GM12892 (cell line): ENCODE results near the gene TPM1.

Experiments used
- DNase-seq: peaks from one replicate; pipeline ENCODE4 v3.0.0; 2011; ENCODE audit not compliant: insufficient read length
- FAIRE-seq: peaks from 2 replicates; lab custom pipeline; 2011; peaks lifted over from hg19 to GRCh38; lab: Jason Lieb, UNC
- POLR2A ChIP-seq: IDR thresholded peaks from 2 replicates; pipeline ENCODE4 v1.6.1; 2011; ENCODE audit warnings: low read depth, low read length, control low read depth
- POLR2AphosphoS5 ChIP-seq: IDR thresholded peaks from 2 replicates; pipeline ENCODE4 v1.6.1; 2011; ENCODE audit warnings: low read depth, low read length, control low read depth
- TAF1 ChIP-seq: IDR thresholded peaks from 2 replicates; pipeline ENCODE4 v1.6.1; 2011; ENCODE audit warnings: low read depth, mild to moderate bottlenecking, control low read depth, low read length, borderline replicate concordance

TPM1 gene

DNA sequence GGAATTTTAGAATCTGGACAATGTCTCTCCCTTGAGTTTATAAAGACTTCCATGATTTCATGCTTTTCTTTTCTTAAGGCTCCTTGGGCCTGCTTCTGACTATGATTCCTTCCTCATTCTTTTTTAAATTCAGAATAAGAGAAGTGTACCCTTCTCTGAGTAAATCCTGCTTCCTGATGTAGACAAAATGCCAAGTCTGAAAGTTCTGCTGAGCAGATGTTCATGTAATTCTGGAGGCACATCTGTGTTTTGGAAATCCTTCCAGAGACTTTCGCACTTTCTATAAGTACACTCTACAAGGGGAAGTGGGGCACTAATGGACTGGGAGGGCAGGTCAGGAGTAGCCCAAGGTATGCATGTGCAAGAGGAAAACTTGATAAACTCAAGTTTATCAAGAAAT lies 24.8 kb downstream of the TPM1 start:
- no peak for FAIRE-seq
- no peak for TF ChIP-seq POLR2A
- TF ChIP-seq TAF1: no peak
- no peak for TF ChIP-seq POLR2AphosphoS5
- DNase-seq: no peak

GRCh38 chr15:63067976-63068743 lies 25.6 kb downstream of the TPM1 start:
- no peak for TF ChIP-seq POLR2A
- TF ChIP-seq TAF1: no peak
- no peak for TF ChIP-seq POLR2AphosphoS5
- FAIRE-seq (no peak), DNase-seq (no peak)

DNA sequence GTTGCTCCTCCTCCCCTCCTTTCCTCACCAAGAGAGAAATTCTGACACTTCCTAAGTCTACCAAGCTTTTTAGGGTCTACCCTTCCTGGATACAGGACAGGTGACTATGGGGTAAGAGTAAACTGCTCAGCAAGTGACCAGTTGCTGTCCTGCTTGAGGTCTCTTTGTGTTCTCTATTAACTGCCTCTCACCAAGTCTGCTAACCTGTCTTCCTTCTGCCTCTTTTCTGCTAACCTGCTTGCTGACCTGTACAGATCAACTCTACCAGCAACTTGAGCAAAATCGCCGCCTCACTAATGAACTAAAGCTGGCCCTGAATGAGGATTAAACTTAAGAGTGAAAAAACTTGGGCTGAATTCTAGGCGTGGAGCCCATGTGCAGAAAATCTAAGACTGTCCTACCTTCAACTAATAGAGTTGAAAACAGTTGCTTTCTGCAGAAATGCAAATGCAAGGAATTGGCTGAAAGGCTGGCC lies 27.1 kb downstream of the TPM1 start:
- no peak for FAIRE-seq
- TF ChIP-seq TAF1 (no peak), POLR2A (no peak), POLR2AphosphoS5 (no peak)
- DNase-seq: no peak

- DNase-seq (no peak), FAIRE-seq (no peak)
- no peak for TF ChIP-seq POLR2A
- no peak for TF ChIP-seq TAF1
- TF ChIP-seq POLR2AphosphoS5: no peak
Observed at GRCh38 chr15:63070681-63071129, 28.2 kb downstream of the TPM1 start.

GRCh38 chr15:63071288-63071909 lies 28.9 kb downstream of the TPM1 start:
- FAIRE-seq (no peak), DNase-seq (no peak)
- TF ChIP-seq TAF1 (no peak), POLR2AphosphoS5 (no peak), POLR2A (no peak)

DNA sequence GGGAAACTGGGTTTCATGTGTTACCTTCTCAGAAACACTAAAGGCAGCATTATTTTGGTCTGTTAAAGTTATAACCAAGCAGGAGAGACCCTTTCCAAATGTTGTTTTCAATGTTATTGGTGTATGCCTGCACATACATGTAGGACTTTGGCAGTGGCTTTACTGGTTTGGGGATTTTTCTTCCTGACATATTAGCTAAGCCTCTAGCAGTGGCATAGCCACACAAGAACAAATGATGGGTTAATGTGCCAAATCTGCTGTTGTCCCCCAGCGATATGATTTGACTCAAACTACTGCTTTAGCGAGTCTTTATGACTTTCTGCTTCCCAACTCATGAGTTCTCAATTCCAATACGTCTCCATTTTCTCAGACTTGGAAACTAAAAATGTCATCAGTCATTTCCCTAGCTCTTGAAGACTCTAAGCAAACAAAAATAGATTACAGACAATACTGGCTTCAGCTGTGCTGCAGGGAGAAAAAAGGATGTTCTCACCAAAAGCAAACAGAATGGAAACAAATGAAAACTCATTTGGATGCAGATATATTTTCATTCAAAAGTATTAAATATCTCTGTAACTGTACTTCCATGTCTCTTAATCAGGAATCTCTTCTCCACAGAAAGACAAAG lies 29.6 kb downstream of the TPM1 start:
- no peak for DNase-seq
- no peak for TF ChIP-seq TAF1
- no peak for TF ChIP-seq POLR2AphosphoS5
- TF ChIP-seq POLR2A: no peak
- FAIRE-seq: no peak

DNA sequence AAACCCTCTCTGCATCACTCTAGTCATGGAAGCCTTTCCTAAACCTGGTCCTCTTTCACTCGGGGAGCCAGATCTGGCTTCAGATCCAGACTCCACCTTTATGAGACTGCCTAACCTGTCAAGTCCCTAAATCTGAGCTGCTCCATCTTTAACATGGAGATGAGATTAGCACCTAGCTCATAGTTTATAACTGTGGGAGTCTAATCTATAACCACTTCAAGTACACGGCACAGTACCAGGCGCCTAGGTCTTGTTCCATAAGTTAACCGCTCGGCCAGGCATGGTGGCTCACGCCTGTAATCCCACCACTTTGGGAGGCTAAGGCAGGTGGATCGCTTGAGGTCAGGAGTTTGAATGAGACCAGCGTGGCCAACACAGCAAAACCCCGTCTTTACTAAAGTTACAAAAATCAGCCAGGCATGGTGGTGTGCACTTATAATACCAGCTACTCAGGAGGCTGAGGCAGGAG lies 30.3 kb downstream of the TPM1 start:
- FAIRE-seq (no peak), DNase-seq (no peak)
- TF ChIP-seq POLR2A: no peak
- TF ChIP-seq POLR2AphosphoS5: no peak
- no peak for TF ChIP-seq TAF1

- no peak for TF ChIP-seq POLR2A
- TF ChIP-seq TAF1: no peak
- no peak for TF ChIP-seq POLR2AphosphoS5
- FAIRE-seq (no peak), DNase-seq (no peak)
Observed at GRCh38 chr15:63073497-63074172, 31.1 kb downstream of the TPM1 start.

DNA sequence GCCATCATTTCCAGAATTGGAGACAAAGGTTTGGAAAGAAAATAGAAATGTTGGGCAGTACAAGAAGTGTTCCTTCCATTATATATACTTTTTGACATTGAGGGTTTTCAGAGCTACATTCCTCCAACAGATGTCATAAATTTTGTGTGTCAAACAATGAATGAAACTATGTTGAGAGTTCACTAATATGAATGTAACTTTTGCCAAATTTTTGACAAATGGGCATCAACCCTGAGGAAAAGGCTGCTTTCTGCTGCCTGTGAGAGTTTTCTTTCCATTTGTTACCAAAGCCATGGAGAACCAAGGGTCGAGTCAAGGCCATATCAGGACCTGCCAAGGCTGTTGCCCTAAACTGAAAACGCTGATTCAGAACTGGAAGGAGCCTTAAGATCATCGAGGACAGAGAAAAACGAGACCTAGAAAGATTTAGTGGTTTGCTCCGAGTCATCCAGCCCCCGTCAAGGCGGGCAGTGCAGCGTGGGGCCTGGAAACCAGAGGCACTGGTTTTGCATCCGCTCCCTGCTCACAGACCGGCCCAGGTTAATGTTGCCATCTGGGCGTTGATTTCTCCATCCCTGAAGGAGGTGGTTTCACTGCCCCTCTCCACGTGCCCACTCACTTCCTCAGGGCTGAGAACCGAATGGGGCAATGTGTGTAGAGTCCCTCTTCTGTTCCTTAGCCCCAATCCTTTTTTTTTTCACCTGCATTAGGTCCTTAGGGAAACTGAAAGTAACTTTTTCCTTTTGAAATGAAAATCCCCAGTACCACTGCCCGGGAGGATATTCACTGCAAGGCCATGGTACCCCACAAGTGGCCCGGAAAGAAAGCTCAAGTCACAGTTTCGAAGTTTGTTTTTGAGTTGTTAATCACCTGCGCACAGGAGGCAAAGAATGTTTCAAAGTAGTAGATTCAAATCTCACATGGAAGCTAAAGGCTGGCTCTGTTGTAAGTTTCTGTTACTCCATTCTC lies 32.8 kb downstream of the TPM1 start:
- no peak for FAIRE-seq
- TF ChIP-seq POLR2A (no peak), TAF1 (no peak), POLR2AphosphoS5 (no peak)
- no peak for DNase-seq
